Measurements from ENCODE around the gene PPP2R5D. TPM values are rescaled to one million over a fixed set of nuclear protein-coding genes. Genes with fewer than 3 reads are reported as not detected.

Gene PPP2R5D
- total RNA-seq, 4 donors from 2014 or later = 44.3 to 68.2 (median 52.6) TPM

DNA sequence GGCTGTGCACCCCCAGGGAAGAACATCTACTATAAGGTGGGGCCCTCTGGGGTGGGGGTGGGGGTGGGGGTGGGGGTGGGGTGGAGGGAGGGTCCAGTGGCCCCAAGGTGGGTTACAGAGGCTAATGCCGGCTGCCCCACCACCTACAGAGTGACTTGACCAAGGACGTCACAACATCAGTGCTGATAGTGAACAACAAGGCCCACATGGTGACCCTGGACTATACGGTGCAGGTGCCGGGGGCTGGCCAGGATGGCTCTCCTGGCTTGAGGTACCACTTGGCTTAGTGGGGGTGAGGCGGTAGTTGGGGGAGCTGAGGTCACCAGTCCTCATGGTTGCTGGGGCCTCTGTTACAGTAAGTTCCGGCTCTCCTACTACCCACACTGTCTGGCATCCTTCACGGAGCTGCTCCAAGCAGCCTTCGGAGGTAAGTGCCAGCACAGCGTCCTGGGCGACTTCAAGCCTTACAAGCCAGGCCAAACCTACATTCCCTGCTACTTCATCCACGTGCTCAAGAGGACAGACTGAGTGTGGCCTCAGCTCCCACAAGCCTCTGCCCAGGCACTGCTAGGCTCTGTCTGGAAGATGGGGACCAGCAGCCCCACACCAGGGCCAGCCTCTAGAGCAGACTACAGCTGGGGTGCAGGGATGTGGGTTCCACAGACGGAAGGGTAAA, 21.1 kb upstream of the PPP2R5D start:
- no peak for ATAC-seq
- Histone ChIP-seq H3K4me3 (no peak overlapping the region), H3K27ac (no peak overlapping the region), H3K27me3 (no peaks in the 10 kb centered on the region), H3K36me3 (peaks cover 0 to 33% of the 10 kb centered on the region in 2 donors), H3K4me1 (peaks cover 7 to 11% of the 10 kb centered on the region in 2 donors), H3K9me3 (no peaks in the 10 kb centered on the region)
- in situ Hi-C loops (cut with MboI; ENCODE audit: low sequenced_read_pairs in 4 of 4) = no loop called here
- no peak for DNase-seq
- TF ChIP-seq POLR2A (IDR thresholded peaks at IDR 0.05) = no peak
- TF ChIP-seq, protein P1, sequence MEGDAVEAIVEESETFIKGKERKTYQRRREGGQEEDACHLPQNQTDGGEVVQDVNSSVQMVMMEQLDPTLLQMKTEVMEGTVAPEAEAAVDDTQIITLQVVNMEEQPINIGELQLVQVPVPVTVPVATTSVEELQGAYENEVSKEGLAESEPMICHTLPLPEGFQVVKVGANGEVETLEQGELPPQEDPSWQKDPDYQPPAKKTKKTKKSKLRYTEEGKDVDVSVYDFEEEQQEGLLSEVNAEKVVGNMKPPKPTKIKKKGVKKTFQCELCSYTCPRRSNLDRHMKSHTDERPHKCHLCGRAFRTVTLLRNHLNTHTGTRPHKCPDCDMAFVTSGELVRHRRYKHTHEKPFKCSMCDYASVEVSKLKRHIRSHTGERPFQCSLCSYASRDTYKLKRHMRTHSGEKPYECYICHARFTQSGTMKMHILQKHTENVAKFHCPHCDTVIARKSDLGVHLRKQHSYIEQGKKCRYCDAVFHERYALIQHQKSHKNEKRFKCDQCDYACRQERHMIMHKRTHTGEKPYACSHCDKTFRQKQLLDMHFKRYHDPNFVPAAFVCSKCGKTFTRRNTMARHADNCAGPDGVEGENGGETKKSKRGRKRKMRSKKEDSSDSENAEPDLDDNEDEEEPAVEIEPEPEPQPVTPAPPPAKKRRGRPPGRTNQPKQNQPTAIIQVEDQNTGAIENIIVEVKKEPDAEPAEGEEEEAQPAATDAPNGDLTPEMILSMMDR (IDR thresholded peaks at IDR 0.05 in 4 of 5, conservative IDR thresholded peaks at IDR 0.05 in 1 of 5) = no peak
- intact Hi-C loops (cut with DNase I; ENCODE audit: low total_unique reads) = no loop called here

DNA sequence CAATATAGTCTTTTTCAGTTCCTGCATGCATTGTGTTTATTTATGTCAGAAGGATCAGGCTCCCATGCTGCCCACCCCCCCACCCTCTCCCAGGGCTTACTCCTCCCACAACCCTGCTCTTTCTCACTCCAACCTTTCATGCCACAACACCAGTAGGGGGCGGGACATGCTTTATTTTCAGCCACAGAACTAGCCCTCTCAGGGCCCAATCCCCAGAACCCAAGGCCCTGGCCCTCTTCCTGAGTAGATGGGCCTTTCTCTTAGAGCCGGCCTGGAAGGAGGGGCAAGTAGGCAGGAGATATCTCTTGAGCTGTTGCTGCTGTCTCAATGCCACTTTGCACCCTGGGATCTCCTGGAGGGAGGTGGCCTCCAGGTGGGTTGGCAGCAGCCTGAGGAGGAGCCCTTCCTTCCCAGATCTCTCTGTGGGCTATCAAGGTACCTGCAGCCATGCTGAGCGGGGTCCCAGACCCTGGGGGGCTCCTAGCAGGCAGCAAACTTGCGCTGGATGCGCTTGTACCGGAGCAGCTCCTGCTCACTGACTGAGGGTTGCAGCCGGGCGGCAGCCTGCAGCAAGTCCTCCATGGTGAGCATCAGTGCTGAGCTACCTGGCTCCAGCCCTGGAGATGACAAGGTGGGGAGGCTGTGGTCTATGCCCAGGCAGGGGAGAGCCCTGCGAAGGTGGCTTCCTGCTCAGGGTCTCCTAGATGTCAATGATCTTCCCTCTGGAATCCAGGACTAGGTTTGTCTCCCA, 20.3 kb upstream of the PPP2R5D start:
- Histone ChIP-seq H3K9me3 (no peaks in the 10 kb centered on the region), H3K36me3 (peaks cover 0 to 33% of the 10 kb centered on the region in 2 donors), H3K27ac (no peak overlapping the region), H3K4me1 (peaks cover 7 to 11% of the 10 kb centered on the region in 2 donors), H3K4me3 (no peak overlapping the region), H3K27me3 (no peaks in the 10 kb centered on the region)
- in situ Hi-C loops (cut with MboI; ENCODE audit: low sequenced_read_pairs in 4 of 4) (no loop called here), intact Hi-C loops (cut with DNase I; ENCODE audit: low total_unique reads) (no loop called here)
- no peak for ATAC-seq
- no peak for TF ChIP-seq POLR2A (IDR thresholded peaks at IDR 0.05)
- TF ChIP-seq, protein P1 (IDR thresholded peaks at IDR 0.05 in 4 of 5, conservative IDR thresholded peaks at IDR 0.05 in 1 of 5) = no peak
- DNase-seq = no peak

DNA sequence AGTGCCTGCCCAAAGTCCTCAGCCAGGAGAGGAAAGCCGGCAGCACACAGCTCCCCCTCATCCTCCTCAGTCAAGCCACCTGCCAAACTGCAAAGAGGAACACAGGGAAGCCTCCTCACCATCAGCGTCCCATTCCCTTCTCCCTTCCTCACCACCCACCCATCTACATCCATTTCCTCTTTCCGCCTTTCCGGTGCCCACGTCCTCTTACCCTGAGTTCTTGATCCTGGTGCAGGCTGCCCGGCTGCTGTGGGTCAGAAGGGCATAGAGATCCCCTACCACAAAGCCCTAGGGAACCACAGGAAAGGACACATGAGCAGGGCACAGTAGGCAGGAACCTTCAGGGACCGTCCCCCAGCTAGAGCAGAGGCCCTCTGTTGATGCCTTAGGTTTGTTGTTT, 17.8 kb upstream of the PPP2R5D start:
- H3K4me3 ChIP-seq = no peak overlapping the region
- in situ Hi-C loops (cut with MboI; ENCODE audit: low sequenced_read_pairs in 4 of 4) (no loop called here), intact Hi-C loops (cut with DNase I; ENCODE audit: low total_unique reads) (no loop called here)
- TF ChIP-seq, protein P1 (IDR thresholded peaks at IDR 0.05 in 4 of 5, conservative IDR thresholded peaks at IDR 0.05 in 1 of 5) = no peak
- H3K36me3 ChIP-seq = peaks cover 0 to 33% of the 10 kb centered on the region in 2 donors
- no peaks in the 10 kb centered on the region for H3K9me3 ChIP-seq
- no peaks in the 10 kb centered on the region for H3K27me3 ChIP-seq
- ATAC-seq (no peak), DNase-seq (no peak)
- H3K4me1 ChIP-seq = no peaks in the 10 kb centered on the region
- H3K27ac ChIP-seq = no peak overlapping the region

DNA sequence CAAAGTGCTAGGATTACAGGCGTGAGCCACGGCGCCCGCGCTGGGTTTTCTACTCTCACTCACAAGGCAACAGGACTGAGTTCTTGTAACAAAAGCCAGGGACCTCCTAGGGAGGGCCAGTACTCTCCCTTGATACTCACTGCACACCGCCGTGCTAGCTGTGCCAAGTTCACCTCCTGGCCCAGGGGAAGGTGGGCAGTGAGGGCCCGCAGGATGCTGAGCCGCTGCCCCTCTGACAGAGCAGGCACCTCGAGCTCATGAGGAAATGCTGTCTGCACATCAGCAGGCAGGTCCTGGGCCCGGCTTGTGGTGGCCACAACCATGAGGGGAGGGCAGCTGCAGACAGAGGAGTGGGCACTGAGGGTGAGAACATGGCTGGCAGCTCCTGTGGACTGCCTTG, 17.1 kb upstream of the PPP2R5D start:
- Histone ChIP-seq H3K9me3 (no peaks in the 10 kb centered on the region), H3K4me1 (no peaks in the 10 kb centered on the region), H3K36me3 (peaks cover 0 to 33% of the 10 kb centered on the region in 2 donors), H3K4me3 (no peak overlapping the region), H3K27me3 (no peaks in the 10 kb centered on the region), H3K27ac (no peak overlapping the region)
- ATAC-seq = no peak
- in situ Hi-C loops (cut with MboI; ENCODE audit: low sequenced_read_pairs in 4 of 4) (no loop called here), intact Hi-C loops (cut with DNase I; ENCODE audit: low total_unique reads) (no loop called here)
- TF ChIP-seq POLR2A (IDR thresholded peaks at IDR 0.05) = no peak
- TF ChIP-seq, protein P1 (IDR thresholded peaks at IDR 0.05 in 4 of 5, conservative IDR thresholded peaks at IDR 0.05 in 1 of 5) = no peak
- DNase-seq = no peak

Data from gastrocnemius medialis (tissue), 4 donors.